Activated effector memory CD4-positive, alpha-beta T cell treated with Interleukin-2 at 50 U/mL for 16 hours (primary cell): Measurements from ENCODE around the gene LDHA.

Experiments used
- DNase-seq: peaks from one replicate; pipeline ENCODE4 v3.0.0-alpha.2; 2020

The LDHA gene

GRCh38 chr11:18394275-18394927 is at the start of gene LDHA:
Gene LDHA, plus strand, starts transcription at chr11:18394563. Its CDS starts 2,280 bp downstream, at chr11:18396843.
- peak; percentile 97 for DNase-seq

- DNase-seq, result no peak
Observed at GRCh38 chr11:18347471-18348125, 46.8 kb upstream of the LDHA start.

DNA sequence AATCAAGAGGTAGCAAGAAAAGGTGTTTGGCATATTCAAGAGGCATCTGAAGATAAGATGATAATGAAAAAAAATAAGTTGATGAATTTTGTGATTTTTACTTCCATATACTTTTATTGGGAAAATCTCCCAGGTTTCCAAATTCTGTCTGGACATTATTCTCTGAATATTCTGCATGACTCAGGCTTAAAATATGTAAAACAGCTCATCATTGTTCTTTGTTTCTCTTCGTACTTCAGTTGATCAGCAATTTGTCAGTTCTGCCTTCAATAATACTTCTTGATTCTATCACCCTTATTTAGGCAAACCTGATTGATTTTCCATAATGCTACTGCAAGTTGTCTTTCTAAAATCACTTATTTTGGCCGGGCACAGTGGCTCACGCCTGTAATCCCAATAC is 41.8 kb upstream of the LDHA start:
- DNase-seq, result no peak

DNA sequence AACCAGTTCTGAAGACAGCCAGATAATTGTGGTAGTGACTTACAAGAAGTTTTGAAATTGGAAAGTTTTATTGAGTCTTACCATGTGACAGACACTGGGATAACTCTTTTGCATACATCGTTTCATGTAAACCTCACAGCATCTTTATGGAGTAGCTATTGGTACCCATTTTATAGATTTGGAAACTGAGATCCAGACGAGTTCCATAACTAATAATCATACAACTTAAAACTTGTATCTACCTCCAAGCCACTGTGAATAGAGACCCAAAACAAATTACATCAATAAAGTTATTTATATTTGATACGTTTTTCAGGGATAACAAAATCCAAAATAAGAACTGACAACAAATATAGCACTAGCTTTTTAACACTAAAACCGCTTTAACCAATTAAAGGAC is 35.7 kb upstream of the LDHA start:
- DNase-seq, result no peak

DNA sequence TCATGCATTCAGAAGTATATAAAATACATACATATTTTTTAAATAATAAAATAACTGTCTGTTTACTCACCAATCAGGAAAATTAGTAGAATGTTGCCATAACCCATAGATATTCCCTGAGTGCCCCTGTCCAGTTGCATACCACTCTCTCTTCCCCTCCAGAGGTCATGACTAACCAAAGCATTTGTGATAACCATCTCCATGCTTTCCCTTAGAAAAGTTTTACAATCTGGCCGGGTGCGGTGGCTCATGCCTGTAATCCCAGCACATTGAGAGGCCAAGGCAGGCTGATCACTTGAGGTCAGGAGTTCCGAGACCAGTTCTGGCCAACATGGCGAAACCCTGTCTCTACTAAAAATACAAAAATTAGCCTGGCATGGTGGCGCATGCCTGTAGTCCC is 33.2 kb upstream of the LDHA start:
- DNase-seq, result no peak

GRCh38 chr11:18364495-18365073 is 29.8 kb upstream of the LDHA start:
- no peak for DNase-seq

DNA sequence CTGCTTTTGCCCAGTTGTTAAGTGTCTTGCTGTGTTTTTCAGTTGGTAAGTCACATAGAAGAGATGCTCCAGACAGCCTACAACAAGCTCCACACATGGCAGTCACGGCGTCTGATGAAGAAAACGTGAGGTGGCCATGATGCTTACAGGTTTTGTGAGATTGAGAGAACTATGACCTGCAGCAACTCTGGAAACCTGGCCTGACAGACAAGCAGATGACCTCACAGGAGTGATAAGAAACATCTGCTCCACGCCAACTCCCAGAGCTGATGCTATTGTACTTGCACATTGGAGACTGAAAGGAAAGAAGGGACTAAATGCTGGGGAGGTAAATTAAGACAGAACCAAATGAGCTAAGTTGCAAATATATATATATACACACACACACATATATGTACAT is 28.6 kb upstream of the LDHA start:
- DNase-seq, result no peak

DNA sequence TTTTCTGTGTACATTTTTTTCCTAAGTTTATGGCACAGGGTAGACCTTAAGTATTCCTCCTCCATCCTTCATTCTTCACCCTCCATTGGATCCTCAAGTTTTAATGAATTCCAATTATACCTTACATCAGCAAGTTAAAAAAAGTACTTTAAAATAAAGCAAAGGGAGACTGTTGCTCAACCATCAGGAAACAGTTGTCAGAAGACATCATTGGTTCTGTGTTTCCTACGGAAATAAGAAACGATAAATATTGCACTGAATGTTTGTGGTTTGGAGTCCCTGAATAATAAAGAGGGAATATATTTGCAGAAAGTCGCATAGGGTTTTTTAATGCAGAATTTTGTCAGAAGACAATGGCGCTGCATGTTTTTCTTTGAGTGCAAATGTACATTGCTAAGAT is 28.1 kb upstream of the LDHA start:
- no peak for DNase-seq

DNA sequence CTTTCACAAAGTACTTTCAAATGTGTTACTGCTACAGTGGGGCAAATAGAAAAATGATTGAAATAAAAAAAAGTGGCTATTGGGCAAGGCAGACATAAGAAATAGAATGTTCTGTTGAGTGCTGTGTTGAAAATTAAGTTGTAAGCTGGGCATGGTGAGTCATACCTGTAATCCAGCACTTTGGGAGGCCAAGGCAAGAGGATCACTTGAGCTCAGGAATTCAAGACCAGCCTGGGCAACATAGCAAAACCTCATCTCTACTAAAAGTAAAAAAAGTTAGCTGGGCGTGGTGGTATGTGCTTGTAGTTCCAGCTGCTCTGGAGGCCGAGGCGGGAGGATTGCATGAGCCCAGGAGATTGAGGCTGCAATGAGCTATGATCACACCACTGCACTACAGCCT is 26.9 kb upstream of the LDHA start:
- no peak for DNase-seq

GRCh38 chr11:18368221-18368620 is 26.1 kb upstream of the LDHA start:
- DNase-seq, result no peak

DNA sequence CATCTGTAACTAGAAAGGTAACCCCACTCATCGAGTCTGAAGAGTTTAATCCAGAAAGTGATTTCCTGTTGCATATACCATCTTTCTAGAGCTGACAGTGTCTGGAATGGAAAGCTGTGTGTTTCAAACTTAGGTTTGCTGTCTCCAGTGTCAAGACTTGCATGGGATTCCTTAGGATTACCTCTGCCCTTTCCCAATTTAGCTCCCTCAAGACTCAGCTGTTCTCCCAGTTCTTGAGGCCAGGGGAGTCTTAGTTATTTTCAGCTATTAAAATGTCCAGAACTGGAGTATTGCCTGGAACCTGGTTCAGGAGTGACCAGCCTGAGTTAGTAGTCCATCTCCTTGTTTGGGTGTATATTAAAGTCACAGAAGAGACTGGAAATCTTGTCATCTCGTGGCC is 25.0 kb upstream of the LDHA start:
- DNase-seq, result no peak

- no peak for DNase-seq
Observed at GRCh38 chr11:18371279-18371678, 23.1 kb upstream of the LDHA start.

DNA sequence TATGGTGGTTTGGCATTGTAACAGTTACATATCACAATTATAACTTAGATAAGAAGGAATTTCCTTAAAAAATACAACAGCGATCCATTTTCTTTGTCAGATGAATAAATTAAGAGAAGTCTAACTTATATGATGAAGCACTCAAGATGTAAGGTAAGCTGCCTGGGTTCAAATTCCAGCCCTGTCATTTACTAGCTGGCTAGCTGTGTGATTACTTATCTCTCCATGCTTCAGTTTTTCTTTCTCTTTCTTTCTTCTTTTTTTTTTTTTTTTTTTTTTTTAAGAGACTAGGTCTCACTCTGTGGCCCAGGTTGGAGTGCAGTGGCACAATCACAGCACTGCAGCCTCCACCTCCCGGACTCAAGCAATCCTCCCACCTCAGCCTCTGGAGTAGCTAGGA is 22.2 kb upstream of the LDHA start:
- DNase-seq, result no peak

DNA sequence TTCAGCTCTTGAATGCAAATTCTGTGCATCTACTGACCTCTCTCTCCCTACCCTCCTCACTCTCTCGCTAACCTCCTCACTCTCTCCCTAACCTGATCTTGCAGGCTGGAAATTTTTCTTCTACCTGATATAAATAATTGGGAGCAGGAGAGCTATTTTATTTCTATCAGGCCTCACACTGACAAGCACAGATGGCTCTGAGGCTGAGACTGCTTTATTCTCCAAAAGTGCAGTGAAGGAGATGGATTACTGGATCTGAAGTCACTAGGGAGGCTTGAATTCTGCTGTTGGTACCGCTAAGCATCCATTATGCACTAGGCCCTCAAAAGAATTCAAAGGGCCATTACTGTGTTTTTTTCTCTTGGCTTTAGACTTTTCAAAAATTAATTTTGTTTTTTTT is 19.4 kb upstream of the LDHA start:
- no peak for DNase-seq

DNA sequence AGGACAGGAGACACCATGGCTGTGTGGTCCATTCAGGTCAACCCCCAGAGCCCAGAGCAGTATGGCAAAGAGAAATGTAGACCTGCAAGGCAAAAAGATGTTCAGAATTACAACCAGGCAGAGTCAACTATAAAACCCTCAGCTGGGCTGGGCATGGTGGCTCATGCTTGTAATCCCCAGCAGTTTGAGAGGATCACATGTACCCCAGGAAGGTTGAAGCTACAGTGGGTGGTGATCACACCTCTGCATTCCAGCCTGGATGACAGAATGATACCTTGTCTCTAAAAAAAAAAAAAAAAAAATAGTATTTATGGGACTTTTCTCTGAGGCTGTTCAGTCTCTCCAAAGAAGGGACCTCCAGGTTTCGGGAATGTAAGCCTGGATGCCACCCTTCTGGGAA is 18.4 kb upstream of the LDHA start:
- no peak for DNase-seq

DNA sequence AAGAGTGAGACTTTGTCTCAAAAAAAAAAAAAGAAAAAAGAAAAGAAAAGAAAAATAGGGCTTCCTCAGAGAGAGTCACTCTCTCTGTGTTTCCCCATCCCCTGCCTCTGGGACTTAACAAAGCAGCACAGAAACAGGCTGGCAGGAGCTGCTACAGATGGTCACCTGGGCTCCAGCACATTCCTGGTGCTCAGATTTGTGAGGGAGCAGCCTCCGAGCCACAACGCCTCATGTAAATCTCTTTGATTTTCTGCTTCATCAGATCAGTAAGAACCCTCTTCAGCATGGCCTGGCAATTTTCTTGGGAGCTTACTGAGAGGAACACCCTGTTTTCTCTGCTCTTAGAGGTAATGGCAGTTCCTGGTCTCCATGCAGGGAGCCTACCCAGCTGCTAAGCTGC is 15.2 kb upstream of the LDHA start:
- DNase-seq, result no peak

DNA sequence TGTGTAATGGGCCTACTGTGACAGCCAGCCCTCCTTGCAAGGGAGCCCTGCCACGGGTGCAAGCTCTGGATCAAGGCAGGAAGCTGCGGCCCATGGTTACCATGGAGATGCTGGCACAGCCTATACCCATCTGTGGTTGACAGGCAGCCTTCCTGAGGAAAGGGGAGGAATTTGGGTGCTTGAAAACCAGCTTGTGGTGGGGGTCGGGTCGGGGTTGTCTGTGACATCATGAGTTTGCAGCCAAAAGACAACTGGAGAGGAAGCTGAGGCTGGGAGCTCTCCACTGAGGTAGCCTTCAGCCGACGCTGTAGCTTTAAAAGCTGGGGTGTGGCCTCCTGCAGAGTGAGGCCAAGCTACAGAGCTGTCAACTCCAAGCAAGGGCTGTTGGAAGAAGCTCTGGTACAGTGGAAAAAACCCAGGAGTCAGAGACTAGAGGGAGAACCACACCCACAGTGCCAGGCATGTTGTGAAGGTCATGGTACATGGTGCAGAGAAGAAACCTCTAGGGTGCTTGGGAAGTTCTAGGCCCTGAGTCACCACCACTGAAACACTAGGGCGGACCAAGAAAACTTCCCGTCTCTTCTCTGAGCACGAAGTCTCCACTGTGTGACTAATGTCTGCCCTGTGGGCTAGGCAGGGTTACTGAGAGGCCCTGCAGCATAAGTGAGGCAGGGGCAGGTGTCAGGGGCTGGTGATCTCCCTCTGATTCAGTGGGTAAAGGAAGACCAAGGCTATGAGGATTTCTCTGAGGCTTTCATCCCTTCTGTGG is 10.8 kb upstream of the LDHA start:
- DNase-seq, result peak; percentile 57

GRCh38 chr11:18384157-18384641 is 10.2 kb upstream of the LDHA start:
- peak; percentile 5 for DNase-seq

DNA sequence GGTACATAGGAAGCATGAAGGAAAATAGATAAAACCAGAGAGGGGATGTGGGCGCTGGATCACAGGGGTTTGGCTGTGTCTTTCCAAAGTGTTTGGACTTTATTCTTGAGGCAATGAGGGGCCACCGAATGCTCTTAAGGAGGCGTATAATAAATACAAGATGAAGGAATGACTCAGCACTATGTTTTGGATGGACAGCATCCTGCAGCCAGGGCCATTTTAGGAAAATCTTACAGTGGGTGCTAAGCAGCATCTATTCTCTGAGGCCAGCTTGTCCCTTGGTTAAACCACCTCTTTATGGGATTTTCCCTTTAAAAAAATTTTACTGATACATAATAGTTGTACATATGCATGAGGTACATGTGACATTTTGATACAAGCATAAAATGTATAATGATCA is 4.3 kb upstream of the LDHA start:
- DNase-seq, result no peak

DNA sequence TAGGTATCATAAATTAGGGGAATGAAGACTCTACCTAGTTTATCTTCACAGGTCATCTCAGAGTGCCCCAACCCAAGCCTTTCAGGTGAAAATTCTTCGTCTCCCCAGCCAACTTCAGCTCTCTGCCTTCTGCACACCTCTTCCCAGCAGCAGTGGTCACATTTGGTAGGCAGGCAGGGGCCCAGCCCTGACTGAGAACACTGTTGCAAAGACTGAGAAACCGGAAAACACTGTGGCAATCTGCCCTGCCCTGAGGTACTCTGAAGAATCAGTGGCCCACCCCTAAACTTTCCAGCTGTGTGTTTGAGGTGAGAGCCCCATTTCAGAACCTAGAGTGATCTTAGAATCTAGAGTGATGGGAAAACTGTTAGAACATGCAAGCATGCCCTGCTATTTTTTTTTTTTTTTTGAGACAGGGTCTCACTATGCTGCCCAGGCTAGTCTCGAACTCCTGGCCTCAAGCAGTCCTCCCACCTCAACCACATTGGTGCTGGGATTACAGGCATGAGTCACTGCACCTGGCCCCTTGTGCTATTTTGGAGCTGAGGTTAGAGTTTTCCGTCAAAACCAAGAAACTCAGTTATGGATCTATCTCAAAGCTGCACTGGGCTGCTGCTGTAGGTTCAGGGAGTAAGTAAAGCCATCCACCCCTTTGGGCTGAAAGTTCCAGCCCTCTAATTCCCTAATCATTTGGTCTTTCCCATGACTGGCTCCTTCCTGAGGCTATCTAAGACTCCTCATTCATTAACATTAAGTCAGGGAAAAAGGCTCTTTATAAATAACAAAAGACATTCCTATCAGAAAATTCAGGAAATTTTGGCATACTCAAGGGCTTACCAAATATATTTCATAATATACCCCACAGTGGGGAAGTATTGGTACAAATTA is 1.7 kb upstream of the LDHA start:
- no peak for DNase-seq

- DNase-seq, result no peak
Observed at GRCh38 chr11:18393581-18394274, 635 bp upstream of the LDHA start.
